NCI-H748 treated with DMSO at 0.1 percent for 48 hours (cell line): Measurements from ENCODE around the gene KIF6.
"Not testable (repeated sequence)": the region's sequence is repeated elsewhere in the genome, so short reads cannot be mapped to it uniquely, and the experiment has no call there.

Source experiments
- DNase-seq: peaks from one replicate; lab custom pipeline; 2025; lab: John Stamatoyannopoulos, UW

Gene KIF6, protein sequence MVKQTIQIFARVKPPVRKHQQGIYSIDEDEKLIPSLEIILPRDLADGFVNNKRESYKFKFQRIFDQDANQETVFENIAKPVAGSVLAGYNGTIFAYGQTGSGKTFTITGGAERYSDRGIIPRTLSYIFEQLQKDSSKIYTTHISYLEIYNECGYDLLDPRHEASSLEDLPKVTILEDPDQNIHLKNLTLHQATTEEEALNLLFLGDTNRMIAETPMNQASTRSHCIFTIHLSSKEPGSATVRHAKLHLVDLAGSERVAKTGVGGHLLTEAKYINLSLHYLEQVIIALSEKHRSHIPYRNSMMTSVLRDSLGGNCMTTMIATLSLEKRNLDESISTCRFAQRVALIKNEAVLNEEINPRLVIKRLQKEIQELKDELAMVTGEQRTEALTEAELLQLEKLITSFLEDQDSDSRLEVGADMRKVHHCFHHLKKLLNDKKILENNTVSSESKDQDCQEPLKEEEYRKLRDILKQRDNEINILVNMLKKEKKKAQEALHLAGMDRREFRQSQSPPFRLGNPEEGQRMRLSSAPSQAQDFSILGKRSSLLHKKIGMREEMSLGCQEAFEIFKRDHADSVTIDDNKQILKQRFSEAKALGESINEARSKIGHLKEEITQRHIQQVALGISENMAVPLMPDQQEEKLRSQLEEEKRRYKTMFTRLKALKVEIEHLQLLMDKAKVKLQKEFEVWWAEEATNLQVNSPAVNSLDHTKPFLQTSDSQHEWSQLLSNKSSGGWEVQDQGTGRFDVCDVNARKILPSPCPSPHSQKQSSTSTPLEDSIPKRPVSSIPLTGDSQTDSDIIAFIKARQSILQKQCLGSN

DNA sequence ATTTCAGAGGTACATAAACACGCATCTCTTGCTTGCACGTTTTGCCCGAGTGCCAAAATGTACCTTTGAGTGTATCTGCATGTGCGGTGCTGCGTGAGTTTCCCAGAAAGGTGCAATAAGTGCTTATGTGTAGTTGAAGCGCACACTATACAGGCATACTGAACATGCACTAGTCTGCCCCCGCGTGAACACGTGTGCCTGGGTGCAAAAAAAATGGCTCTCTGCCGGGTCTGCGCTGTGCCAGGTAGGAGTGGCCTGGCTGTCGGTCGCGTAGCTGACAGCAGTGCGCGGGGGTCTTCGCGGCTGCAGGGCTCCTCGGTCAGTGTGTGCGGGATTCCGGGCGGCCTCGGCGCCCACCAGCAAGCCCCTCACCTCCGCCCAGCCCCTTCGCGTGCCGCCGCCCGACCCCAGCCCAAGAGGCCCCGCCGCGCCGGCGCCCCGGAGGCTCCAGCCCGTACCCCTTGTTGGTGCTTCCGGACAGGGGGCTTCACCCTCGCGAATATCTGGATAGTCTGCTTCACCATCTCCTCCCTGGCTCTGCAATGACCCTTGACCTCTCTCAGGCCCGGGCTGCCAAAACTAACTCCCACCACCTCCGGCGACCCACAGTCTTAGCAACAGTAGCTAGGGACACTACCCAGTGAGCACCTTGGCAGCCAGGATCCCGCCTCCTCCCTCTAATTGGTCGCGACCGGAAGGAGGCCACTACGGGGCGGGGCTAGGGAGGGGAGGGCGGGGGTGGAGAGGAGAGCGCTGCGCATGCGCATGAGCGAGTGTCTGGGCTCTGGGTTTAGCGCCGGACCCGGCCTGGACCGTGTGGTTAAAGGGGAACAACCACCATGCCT lies at the start of gene KIF6:
Gene KIF6, minus strand, starts transcription at position 622 of the 845 bp plus-strand sequence. Its CDS starts 98 bp downstream, at position 524.
- peak; percentile 94 for DNase-seq

DNA sequence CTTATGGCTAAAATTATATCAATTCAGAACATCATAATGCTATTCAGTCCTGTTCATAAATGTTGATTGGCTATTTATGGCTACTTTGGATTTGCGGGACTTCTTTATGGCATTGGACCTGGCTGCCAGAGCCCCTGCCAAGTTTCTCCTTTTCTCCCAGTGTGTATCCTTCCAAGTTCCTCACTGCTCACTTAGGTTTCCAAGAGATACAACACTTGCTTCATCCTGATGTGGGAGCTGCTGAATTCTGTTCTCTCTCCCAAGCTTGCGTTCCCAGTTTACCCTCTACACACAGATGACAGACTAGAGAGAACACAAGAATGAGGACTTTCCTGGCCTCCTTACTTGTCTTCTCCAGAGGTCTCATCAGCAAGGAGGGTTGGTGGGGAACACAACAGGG lies 48.6 kb upstream of the KIF6 start:
- no peak for DNase-seq

DNA sequence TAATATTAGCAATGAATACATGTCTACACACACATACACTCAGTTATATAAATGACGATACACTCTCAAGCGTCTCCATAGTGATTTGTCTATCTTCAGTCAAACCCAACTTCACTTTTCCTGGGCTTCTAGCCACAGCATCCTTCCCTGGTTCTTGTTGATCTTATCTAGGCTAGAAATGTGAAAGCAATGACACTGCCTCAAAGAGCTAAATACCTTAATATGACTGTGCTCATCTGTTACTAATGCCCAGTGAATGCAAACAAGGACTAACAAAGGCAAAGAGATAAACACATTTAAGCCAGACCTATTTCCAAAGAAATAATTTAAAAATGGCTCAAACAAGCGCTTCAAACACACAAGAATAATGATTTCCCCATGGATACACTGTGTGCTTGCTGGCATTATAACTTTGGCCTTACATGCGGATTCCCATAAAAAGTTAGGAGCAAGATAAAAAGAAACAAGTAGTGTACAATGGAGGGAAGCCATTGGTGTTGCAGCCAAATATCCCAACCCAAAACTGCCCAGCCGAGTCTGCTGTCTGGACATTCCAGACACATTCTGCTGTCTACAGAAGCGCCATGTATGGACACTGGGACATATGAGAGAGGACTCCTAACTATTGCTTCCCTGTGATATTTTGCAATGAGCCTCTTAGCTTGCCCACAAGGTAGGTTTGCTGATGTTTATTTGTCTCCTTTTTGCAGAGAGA lies 47.5 kb upstream of the KIF6 start:
- DNase-seq, result no peak

DNA sequence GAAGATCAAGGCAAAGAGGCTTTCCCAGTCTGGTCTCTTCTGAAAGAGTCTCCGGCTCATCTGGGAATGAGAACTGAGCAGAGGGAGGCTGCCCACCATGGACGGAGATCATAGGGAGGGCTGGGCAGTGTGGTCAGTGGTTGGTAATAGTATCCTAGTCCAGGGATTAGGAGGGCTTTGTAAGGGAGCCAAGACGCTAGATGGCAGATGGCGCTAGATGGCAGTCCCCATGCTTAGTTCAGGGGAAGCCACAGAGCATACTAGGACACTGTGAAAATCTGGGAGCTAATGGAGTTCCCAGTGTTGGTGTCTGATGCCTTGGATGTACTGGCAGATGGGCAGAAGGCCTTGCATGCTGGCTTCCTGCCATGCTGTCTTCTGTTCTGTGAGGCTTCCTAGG lies 45.2 kb upstream of the KIF6 start:
- DNase-seq, result no peak

DNA sequence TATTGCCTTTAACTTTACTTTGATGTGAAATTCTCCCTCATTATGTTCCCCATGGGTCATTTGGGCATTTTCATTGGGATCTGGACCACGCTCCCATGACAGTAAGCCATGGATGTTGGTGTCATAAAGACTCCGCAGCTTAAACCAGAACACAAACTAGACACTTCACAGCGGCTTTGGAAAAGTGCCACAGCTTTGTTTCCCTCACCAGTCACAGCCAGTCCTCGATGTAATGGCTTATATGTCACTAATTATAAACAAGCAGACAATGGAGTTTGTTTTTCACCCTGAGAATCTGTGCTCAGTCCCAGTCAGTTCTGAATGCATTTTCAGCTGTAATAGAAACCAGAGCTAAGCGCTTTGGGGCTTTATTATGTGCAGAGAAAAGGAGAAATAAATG lies 43.8 kb upstream of the KIF6 start:
- peak; percentile 23 for DNase-seq

DNA sequence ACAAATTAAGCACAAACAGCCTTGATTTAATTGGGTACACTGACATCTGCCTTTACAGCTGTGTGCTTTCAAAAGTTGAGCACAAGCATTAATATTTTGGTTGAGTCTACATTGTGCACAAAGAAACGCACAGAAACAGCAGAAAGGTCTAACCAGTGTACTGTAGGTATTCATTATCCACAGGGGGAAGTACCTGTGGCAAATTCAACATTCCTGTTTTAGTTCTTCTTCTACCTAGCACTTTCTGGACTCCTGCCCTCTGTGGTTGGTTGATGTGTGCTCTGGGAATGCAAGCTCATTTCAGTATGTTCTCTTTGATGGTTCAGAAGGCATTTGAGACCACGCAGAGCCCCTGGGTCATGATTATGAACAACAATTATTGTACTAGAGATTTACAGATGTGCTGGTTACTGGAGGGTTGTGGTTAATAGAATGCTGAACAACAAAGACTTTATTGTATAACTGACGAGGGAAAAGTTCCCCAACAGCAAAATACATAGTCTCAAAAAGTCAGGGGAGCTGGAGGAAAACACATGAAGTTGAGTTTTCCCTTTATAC lies 40.4 kb upstream of the KIF6 start:
- DNase-seq, result no peak

DNA sequence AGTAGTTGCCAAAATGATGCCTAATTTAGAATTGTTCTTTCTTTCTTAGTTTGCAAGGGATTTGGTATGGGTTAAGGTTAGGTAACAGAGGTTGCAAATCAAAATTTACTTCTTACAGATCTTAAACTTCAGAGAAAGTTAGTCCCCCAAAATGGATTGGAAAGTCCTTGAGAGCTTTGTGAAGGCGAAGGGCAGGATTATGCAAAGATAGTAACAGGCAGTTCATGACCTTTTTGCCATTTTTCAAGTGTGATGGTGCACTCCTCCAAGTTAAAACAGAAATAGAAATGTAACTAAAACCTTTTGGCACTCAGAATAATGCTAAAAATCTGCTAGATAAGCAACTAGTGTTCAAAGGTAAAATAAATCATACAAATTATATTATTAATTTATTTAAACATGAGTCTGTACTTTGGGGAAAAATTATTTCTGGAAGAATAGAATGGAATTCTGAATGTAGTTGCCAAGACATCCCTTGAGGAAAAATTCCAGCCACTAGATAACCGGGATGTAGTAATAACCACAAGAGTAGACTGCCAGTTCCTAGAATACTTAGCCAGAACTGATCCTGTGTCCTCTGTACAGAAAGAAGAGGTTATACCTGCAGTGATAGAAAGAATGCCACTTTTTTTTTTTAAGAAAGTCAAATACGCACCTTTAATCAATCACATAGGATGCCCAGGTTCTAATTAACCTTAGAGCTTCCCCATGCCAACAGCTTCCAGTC lies 35.2 kb upstream of the KIF6 start:
- DNase-seq, result no peak

DNA sequence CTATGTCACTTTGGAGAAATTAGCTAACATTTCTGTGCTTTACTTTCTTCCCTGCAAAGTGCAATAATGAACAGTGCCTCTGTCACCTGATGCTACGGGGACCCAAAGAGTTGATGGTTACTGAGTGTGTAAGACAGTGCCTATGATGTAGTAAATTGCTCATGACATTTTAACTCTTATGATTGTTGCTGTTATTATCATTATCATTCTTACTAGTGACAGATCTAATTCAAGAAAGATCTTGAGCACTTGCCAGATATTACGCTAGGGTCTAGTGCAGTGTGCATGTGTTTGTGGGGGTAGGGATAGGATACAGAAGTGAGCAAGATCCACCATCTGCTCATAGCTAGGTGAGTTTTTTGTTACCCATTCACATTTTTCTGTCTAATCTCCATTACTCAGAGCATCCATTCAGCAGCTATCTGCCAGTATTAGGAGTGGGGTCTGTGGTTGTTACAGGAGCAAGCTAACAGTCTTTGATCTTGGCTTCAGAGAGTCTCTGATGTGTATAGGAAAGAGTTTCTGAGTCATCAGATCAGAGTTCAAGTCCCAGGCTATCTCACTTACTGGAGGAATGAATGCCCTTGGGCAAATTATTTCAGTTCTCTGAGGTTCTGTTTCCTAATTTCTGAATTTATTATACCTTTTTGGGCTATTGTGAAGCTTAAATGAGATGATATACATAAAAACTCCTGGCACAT lies 33.8 kb upstream of the KIF6 start:
- no peak for DNase-seq

DNA sequence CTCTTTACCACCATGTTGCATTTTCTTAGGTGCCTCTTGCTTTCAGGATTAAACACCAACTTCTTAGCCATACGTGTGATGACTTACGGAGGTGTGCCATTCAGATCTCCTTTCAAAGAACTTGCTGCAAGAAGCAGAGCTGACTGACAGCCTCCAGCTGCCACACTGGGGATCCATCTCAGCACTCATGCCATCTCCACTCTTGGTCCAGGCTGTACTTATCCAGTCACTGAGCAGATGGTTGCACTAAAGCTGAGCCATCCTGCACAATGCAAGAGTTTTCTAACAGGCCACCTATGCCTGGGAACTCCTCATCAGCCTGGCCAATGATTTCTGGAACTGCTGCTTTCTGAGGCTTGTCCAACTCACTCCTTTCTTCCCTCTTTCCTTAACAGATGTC lies 31.4 kb upstream of the KIF6 start:
- no peak for DNase-seq

DNA sequence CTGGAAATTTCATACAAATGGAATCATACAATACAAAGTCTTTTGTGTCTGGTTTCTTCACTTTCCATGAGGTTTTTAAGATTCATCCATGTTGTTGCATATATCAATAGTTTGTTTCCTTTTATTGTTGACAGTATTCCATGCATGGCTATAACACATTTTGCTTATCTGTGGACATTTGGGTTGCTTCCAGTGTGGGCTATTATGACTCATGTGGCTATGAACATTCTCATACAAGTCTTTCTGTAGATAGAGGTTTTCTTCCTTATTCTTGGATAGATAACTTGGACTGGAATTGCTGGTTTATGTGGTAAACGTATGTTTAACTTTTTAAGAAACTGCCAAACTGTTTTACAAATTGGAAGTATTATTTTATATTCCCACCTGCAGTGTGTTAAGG lies 30.0 kb upstream of the KIF6 start:
- no peak for DNase-seq

DNA sequence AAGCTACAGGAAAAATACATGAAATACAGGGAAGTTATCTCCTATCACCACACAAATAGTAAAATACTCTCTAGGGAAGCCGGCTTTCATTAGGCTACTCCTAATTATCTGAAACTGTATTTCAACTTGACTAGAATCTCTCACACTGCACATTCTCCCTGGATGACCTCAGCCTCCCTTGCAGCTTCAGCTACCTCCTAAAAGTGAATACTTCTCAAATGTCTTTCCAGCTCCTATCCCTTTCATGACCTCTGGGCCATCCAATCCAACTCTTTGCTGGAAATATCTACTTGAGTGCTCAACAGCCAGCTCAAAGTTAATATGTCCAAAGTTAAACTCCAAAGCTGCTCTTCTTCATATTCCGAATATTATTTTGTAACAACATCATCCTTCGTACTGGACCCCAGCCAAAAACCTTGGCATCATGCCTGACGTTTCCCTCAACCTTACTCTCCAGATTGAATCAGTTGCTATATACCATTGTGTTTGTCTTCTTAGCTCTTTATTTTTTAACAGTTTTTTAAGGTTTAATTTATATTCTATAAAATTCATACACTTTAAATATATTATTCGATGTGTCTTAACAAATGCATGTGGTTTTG lies 29.4 kb upstream of the KIF6 start:
- no peak for DNase-seq

DNA sequence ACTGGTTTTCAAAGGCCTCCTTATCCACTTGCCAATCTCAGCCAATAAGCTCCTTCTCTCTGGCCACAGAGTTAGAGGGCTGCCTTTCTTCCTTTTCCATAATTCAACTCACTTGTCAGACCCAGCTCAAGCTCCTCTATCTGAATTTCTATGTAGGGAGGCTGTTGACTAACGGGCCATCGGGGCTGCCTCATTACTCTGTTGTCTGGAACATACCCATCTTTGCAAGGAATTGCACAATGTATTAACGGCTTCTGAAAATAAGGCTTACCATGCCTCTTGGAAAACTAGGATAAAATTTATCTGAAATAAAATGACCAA lies 28.5 kb upstream of the KIF6 start:
- no peak for DNase-seq

DNA sequence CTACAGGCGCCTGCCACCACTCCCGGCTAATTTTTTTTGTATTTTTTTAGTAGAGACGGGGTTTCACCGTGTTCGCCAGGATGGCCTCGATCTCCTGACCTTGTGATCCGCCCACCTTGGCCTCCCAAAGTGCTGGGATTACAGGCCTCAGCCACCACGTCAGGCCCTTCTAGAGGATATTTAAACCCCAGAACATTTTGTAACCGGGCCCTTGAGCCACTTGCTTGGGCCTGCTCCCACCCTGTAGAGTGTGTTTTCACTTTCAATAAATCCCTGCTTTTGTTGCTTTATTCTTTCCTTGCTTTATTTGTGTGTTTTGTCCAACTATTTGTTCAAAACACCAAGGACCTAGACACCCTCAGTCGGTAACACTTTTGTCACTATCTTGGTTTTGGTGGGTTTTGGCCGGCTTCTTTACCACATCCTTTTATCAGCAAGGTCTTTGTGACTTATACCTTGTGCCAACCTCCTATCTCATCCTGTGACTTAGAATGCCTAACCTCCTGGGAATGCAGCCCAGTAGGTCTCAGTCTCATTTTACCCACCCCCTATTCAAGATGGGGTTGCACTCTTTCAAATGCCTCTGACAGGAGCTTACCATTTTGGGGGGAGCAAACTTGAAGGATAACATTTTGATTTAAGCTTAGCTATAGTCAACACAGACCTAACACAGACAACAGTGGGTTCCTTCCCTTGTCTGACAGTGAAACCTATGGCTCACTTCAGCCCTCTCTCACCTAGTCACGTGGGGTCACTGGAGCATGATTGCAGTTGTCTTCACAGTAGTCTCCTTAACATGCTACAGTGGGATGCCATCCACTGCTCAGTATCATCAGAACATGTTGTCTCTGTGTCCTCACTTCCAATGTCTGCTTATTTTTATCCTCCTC lies 27.9 kb upstream of the KIF6 start:
- DNase-seq, result no peak

DNA sequence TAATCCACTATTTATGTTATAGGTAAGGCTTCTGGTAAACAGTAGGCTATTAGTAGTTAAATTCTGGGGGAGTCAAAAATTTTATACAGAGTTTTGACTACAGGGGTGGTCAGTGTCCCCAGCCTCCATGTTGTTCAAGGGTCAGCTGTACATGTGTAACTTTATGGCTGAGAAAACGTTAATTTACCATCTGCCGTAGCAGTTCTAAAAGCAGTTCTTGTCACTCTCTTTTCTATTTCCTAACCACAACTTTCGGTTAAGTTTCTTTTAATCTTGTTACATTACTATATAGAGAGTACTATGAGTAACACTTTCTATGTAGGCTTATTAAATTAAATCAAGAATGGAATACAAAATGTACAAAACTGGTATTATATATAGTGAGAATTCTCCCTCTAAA lies 21.6 kb upstream of the KIF6 start:
- no peak for DNase-seq

DNA sequence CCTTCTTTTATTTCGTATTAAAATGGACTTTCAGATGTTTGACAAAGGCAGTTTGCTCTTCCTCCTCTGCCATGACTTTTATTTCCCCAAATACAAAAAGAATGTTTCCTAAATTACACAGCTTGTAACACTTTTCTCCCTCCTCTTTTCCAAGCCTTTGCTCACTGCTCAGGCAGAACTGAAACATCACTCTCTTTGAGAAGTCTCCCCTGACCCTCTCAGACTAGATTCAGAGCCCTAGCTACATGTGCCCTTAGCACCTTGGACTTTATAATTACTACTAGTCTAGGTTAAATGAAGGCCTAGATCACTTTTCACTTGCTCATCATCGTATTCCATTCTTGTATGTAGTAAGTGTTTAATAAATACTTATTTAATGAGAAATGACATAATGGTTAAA lies 8.5 kb upstream of the KIF6 start:
- DNase-seq, result no peak

DNA sequence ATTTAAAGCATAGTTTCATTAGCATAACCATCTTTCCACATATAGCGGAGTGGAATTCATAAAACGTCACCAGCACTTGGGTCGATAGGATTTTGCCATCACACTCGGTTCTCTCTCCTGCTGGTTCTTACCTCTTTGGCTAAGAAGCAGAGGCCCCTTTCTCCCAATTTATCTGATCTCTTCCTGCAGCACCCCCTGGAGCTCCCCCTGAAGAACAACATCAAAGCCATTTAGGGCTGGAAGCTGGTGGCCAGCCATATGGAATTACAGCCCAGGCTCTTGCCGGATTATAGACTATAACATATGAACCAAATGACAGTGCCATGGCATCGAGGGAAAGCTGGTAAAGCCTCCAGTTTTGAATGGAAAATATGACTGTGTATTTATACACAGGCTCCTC lies 6.4 kb upstream of the KIF6 start:
- DNase-seq, result no peak

DNA sequence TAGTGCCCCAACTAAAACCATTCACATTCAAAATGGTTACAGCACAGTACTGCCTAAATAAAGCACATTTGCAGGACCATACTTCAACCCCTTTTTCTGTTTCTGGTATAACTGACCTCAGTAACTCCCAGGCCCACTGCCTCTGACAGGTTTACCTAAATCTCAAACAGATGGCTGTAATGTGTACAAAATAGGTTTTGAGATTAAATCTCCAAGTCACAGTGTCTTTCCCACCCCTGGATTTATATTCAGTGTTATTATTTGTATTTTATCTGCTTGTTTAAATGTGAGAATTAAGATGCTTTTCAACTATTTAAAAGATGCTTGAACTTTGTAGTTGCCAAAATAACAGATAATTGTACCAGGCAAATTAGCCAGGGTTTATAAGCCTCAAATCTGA lies 4.7 kb upstream of the KIF6 start:
- no peak for DNase-seq

DNA sequence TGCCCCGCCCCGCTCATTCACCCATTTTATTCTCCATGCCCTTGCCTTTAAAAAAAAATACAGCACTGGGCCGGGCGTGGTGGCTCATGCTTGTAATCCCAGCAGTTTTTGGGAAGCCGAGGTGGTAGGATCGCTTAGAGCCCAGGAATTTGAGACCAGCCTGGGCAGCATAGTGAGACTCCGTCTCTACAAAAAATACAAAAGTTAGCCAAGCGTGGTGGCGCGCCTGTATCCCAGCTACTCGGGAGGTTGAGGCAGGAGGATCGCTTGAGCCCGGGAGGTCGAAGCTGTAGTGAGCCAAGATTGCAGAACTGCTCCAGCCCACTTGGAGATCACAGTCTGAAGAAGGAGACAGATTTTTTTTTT lies 407 bp upstream of the KIF6 start:
- no peak for DNase-seq

DNA sequence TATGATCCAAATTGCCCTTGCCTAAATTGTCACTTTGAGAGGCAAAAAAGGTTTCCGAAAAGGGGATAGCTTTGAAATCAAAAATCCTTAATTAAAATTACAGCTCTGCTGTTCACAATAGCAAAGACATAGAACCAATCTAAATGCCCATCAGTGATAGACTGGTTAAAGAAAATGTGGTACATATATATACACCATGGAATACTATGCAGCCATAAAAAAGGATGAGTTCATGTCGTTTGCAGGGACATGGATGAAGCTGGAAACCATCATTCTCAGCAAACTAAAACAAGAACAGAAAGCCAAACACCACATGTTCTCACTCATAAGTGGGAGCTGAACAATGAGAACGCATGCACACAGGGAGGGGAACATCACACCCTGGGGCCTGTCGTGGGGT lies 1.9 kb downstream of the KIF6 start:
- DNase-seq, result not testable (repeated sequence)
